Omental fat pad (tissue), 4 donors: Measurements from ENCODE around the gene GATA5. TPM values are rescaled to one million over a fixed set of nuclear protein-coding genes. Genes with fewer than 3 reads are reported as not detected.

ENCODE experiments used
- ATAC-seq: fragments of 150-250 bp; one replicate; pipeline ENCODE4 v1.9.1; 2016; ENCODE audit warnings: mild to moderate bottlenecking, moderate library complexity; ENCODE audit not compliant: low FRiP score
- DNase-seq: peaks from one replicate; pipeline ENCODE4 v3.0.0-alpha.2; 2019; ENCODE audit warnings: low spot score
- total RNA-seq, 4 donors: library from RNA; depleted of rRNA; stranded (reverse); fragments of >200 nt; gene quantifications; one replicate each; pipeline ENCODE4 v1.1.0, GENCODE V29; 2016
- TF ChIP-seq, protein P1 (sequence below), 3 donors: fragments of 450-650 bp; IDR thresholded peaks; one replicate each; pipeline ENCODE4 v1.5.1; 2016 to 2017; ENCODE audit warnings: antibody characterized with exemption in 3 of 3, mild to moderate bottlenecking in 3 of 3, moderate library complexity in 2 of 3

GATA5 gene
- total RNA-seq, 4 donors from 2014 or later: 1.3 to 3.7 (median 1.7) TPM

DNA sequence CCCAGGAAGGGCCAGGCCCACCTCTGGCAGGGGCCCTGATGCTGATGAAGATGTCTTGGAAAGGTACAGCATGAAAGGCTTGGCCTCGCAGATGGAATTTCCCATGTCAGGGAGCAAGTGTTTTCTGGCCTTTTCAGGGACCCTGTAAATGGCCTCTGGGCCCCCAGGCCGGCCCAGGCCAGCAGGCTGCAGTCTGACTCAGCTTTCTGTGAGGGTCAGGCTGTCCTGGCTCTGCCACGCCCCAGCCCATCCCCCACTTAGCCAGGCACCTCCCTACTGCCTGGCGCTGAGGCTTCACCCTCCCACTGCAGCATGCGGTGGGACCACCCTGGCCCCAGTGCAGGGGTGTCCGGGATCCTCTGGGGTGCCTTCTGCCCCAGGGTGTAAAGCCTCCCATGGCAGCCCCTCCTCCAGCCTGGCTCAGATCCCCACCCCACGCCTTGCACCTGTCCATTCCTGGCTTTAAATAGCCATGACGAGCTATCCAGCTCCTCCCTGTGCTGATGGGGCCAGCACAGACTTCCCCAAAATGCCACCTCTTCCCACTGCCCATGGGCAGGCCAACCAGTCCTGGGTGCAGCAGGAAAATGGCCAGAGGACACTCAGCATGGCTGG lies 35.6 kb upstream of the GATA5 start:
- TF ChIP-seq, protein P1, sequence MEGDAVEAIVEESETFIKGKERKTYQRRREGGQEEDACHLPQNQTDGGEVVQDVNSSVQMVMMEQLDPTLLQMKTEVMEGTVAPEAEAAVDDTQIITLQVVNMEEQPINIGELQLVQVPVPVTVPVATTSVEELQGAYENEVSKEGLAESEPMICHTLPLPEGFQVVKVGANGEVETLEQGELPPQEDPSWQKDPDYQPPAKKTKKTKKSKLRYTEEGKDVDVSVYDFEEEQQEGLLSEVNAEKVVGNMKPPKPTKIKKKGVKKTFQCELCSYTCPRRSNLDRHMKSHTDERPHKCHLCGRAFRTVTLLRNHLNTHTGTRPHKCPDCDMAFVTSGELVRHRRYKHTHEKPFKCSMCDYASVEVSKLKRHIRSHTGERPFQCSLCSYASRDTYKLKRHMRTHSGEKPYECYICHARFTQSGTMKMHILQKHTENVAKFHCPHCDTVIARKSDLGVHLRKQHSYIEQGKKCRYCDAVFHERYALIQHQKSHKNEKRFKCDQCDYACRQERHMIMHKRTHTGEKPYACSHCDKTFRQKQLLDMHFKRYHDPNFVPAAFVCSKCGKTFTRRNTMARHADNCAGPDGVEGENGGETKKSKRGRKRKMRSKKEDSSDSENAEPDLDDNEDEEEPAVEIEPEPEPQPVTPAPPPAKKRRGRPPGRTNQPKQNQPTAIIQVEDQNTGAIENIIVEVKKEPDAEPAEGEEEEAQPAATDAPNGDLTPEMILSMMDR (IDR thresholded peaks at IDR 0.05): no peak
- ATAC-seq (no peak), DNase-seq (no peak)

DNA sequence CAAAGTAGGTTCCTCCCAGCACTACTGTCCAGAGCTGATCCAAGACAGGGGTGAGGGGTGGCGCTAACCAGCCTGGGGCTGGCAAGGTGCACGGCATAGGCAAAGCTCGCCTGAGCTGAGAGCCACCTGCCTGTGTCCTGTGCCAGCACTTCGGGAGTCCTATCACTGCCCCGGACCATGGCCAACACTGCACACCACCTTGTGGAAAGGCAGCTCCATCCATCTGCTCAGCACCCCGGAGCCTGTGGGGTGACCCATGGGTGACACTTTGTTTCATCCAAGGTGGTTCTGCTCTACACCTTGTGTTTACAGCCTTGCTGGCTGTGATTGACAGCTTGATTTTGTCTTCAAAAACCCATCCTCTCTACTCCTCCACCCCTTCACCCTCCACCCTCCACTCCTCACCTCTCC lies 32.9 kb upstream of the GATA5 start:
- DNase-seq (no peak), ATAC-seq (no peak)
- TF ChIP-seq, protein P1 (IDR thresholded peaks at IDR 0.05): no peak

DNA sequence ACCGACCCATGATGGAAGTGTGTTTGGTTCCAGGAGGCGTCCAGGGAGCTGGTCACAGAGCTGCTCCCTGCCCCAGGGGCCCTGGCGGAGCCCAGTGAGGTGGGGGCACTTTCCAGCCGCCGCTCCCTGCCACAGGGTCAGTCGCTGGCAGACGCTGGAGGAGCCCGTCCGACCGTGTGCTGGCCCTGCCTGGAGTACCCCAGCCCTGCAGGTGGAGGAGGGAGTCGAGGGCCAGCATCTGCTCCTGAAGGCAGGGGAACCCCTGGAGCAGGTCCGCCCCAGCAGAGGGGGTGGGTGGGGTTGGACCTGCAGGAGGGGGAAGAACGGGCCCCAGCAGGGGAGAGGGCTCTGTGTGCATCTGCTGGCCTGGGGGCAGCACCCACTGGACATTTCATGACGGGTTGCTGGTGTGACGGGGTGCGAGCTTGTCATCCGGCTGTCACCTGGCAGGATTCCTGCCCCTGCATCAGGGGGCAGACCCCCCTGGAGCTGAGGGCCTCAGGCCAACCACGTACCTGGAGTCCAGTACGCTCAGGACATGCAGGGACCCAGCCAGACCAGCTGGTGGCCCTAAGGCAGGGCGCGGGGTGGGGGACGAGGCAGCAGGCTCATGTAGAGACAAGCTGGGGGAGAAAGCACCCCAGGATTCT lies 32.3 kb upstream of the GATA5 start:
- TF ChIP-seq, protein P1 (IDR thresholded peaks at IDR 0.05): no peak
- DNase-seq (no peak), ATAC-seq (no peak)

DNA sequence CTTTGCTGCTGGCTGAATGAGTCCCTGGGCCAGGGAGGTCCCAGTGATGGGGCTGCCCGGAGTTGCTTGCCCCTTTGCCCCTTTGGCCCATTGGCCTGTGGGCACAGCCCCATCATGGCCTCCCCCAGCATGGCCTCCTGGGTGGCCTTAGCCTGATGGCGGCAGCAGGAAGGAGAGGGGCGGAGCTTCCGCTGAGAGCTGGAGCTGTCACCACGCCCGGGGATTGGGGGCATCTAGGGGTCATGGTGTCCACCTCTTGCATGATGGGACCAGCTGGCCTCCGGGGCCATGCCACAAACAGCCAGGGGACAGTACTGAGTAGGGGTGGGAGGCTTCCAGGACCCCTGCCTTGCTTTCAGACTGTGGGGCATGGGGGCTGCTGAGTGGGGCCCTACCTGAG lies 31.5 kb upstream of the GATA5 start:
- TF ChIP-seq, protein P1 (IDR thresholded peaks at IDR 0.05): no peak
- ATAC-seq: no peak
- DNase-seq: no peak

DNA sequence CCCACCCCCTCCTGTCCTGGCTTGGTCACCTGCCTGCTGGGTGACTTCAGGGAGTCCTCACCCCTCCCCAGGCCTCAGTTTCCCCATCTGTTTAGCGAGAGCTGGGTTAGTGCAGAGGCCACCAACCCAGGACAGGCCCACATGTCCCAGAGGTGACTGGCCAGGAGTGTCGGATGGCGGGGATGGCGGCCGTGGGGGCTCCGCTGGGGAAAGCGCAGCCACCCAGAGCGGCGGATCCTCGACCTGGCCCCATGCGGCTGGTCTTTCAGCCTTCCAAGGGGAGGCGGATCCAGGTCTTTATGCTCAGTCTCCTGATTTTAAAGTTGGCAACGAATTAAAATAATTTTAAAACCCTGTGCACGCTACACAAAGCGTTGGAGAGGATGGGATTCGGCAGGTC lies 31.0 kb upstream of the GATA5 start:
- ATAC-seq: no peak
- DNase-seq: no peak
- TF ChIP-seq, protein P1 (IDR thresholded peaks at IDR 0.05): no peak

DNA sequence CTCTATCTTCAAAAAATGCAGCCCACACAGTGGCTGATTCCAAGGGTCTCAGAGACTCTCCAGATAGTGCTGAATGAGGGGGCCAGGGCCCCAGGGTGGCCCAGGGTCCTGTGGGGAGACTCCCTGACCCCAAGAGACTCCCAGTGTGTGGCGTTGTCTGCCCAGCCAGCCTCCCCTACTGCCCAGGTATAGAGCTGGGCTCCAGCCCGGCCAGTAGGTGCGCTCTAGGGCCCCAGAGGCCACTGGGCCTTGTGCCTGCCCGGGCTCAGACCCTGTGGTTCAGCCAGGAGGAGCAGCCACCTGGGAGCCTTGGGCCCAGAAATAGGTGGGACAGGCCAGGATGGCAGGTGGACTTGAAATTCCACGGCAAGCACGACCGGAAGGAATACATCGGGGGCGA lies 30.3 kb upstream of the GATA5 start:
- ATAC-seq (no peak), DNase-seq (no peak)
- TF ChIP-seq, protein P1 (IDR thresholded peaks at IDR 0.05): no peak
